Esophagus squamous epithelium (tissue), 5 donors: ENCODE results near the gene DNM3. TPM values are rescaled to one million over a fixed set of nuclear protein-coding genes. Genes with fewer than 3 reads are reported as not detected.

ENCODE experiments used
- DNase-seq: peaks from one replicate; lab custom pipeline; 2025; lab: John Stamatoyannopoulos, UW
- H3K27ac ChIP-seq, 4 donors: fragments of 200-600 bp; sonication (generic); one replicate each; pipeline ENCODE4 v1.5.1; 2016 to 2019; ENCODE audit warnings: mild to moderate bottlenecking in 1 of 4
- H3K27me3 ChIP-seq, 4 donors: fragments of 200-600 bp; sonication (generic); 1 replicate in 3 of 4; 2 replicates in 1 of 4; pipeline versions ENCODE4 v1.5.1 to v1.6.0; 2017 to 2021; ENCODE audit warnings: antibody characterized with exemption in 1 of 4
- H3K36me3 ChIP-seq, 3 donors: fragments of 200-600 bp; sonication (generic); one replicate each; pipeline ENCODE4 v1.5.1; 2016 to 2019
- H3K4me1 ChIP-seq, 3 donors: fragments of 200-600 bp; sonication (generic); one replicate each; pipeline ENCODE4 v1.5.1; 2017 to 2019
- H3K4me3 ChIP-seq, 4 donors: fragments of 200-600 bp; sonication (generic); 1 replicate in 3 of 4; 2 replicates in 1 of 4; pipeline ENCODE4 v1.5.1; 2016 to 2019; ENCODE audit warnings: mild to moderate bottlenecking in 2 of 4, moderate library complexity in 1 of 4
- H3K9me3 ChIP-seq, 3 donors: fragments of 200-600 bp; sonication (generic); one replicate each; pipeline ENCODE4 v1.5.1; 2016 to 2019
- POLR2A ChIP-seq, 4 donors: fragments of 450-650 bp; IDR thresholded peaks; one replicate each; pipeline ENCODE4 v1.6.1; 2017; ENCODE audit warnings: antibody characterized with exemption in 4 of 4, mild to moderate bottlenecking in 4 of 4, moderate library complexity in 3 of 4
- WGBS, 2 donors: methylation state at CpG; one replicate each; pipeline ENCODE4 v1.1.5; 2018; 5-methylcytosine and 5-hydroxymethylcytosine counted together
- intact Hi-C: fragments of 100-400 bp; cut with DNase I; formaldehyde crosslinking; loops from one replicate; pipeline ENCODE4 v1.15.0; 2022
- total RNA-seq, 4 donors: library from RNA; depleted of rRNA; stranded (reverse); fragments of >200 nt; gene quantifications; one replicate each; pipeline ENCODE4 v1.1.0, GENCODE V29; 2016
- TF ChIP-seq, protein P1 (sequence below), 6 experiments: fragments of 450-650 bp in 4 of 6; fragments of 200-600 bp in 2 of 6; sonication (generic) in 2 of 6; IDR thresholded peaks; one replicate each; pipeline ENCODE4 v1.5.1; 2016 to 2019; ENCODE audit warnings: antibody characterized with exemption in 6 of 6, mild to moderate bottlenecking in 4 of 6, moderate library complexity in 4 of 6
- donor health status: DM: yes; HTN: yes; CAD: no.

DNM3 gene
- total RNA-seq, 4 donors from 2014 or later = 0.91 to 3.2 (median 1.8) TPM

DNA sequence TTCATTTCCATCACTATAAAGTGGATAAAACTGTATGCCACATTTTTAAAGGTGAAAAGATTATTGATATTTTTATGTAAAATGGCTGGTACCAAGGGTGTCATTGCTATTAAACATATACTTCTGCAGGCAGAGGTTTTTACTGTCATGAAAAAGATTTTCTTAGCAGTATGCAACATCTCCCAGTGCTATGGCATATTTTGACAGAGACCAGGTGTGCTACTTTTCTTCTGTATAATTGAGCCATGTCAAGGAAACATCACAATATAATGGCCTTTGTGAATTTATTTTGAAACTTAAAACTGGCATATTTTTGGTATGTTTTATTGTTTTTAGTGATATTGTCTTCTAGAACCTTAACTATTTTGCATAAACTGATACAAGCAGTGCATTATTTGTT, 362.6 kb downstream of the DNM3 start:
- no peak for TF ChIP-seq POLR2A (IDR thresholded peaks at IDR 0.05)
- TF ChIP-seq, protein P1, sequence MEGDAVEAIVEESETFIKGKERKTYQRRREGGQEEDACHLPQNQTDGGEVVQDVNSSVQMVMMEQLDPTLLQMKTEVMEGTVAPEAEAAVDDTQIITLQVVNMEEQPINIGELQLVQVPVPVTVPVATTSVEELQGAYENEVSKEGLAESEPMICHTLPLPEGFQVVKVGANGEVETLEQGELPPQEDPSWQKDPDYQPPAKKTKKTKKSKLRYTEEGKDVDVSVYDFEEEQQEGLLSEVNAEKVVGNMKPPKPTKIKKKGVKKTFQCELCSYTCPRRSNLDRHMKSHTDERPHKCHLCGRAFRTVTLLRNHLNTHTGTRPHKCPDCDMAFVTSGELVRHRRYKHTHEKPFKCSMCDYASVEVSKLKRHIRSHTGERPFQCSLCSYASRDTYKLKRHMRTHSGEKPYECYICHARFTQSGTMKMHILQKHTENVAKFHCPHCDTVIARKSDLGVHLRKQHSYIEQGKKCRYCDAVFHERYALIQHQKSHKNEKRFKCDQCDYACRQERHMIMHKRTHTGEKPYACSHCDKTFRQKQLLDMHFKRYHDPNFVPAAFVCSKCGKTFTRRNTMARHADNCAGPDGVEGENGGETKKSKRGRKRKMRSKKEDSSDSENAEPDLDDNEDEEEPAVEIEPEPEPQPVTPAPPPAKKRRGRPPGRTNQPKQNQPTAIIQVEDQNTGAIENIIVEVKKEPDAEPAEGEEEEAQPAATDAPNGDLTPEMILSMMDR (IDR thresholded peaks at IDR 0.05) = no peak
- intact Hi-C loops = no loop called here
- DNase-seq = no peak
- H3K4me3 ChIP-seq = no peak overlapping the region
- H3K27me3 ChIP-seq = no peaks in the 10 kb centered on the region
- no peaks in the 10 kb centered on the region for H3K36me3 ChIP-seq
- no peak overlapping the region for H3K27ac ChIP-seq
- no peaks in the 10 kb centered on the region for H3K4me1 ChIP-seq
- peaks cover 0 to 8% (median 0%) of the 10 kb centered on the region in 3 donors for H3K9me3 ChIP-seq

DNA sequence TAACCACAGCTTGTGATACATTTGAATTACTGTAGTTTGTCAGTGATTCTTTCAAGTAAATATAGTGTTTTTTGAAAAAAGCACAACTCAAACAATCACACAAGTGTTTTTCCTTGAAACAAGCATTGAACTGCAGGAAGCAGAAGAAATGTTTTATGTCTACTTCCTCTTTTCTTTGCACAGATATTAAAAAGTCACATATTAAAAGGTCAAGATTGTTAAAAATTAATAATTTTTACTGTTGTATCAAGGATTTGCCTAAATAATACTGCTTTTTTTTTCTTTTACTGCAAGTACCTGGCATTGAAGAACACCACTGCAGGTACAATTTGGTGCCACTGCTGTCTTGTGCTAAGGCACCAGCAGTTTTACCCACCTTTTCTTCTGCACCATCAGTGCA, 365.0 kb downstream of the DNM3 start:
- Histone ChIP-seq H3K27ac (no peak overlapping the region), H3K4me1 (no peaks in the 10 kb centered on the region), H3K36me3 (no peaks in the 10 kb centered on the region), H3K9me3 (no peaks in the 10 kb centered on the region), H3K27me3 (no peaks in the 10 kb centered on the region), H3K4me3 (no peak overlapping the region)
- no peak for TF ChIP-seq POLR2A (IDR thresholded peaks at IDR 0.05)
- TF ChIP-seq, protein P1 (IDR thresholded peaks at IDR 0.05) = no peak
- intact Hi-C loops = no loop called here
- no peak for DNase-seq

DNA sequence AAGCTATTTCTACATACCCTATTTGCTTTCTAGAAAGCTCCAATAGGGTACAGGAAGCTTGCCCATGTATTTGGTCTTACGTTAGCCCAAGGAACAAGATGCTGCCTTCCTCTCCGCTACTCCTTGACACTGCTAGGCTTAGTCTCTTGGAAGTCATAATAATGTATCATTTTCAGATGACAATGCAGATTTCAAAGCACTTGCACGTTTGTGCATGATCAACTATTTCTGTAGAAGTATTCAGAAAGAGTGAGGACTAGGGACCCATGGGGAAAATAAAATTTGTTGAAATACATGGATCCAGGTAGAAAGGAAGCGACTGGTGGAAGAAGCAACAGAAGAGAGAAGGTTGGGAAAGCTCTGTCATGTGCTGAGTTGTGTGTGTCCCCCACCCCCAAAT, 367.3 kb downstream of the DNM3 start:
- no peak for DNase-seq
- no peak overlapping the region for H3K4me3 ChIP-seq
- no peaks in the 10 kb centered on the region for H3K9me3 ChIP-seq
- no peak overlapping the region for H3K27ac ChIP-seq
- H3K36me3 ChIP-seq = no peaks in the 10 kb centered on the region
- intact Hi-C loops = no loop called here
- no peak for TF ChIP-seq POLR2A (IDR thresholded peaks at IDR 0.05)
- TF ChIP-seq, protein P1 (IDR thresholded peaks at IDR 0.05) = no peak
- H3K4me1 ChIP-seq = no peaks in the 10 kb centered on the region
- no peaks in the 10 kb centered on the region for H3K27me3 ChIP-seq
- 85 to 88% methylated on average over 4 of the region's 4 CpGs for WGBS, 2 donors

DNA sequence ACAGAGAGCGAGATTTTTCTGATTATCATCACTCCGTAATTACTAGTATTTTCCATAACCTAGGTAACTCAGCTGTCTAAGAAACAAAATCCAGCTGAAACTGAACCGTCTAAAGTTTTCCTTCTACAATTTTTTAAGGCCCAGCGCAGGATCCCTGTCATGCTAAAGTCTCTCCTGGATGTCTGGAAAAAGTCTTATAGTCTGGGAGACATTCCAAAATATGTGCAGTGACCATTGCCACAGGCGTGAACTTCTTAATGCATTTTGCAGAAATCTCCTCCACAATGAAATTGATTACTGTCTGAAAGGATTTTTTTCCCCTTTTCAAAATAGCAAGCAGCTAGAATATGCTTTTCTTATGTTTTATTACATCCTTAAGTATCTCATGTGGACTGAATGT, 369.9 kb downstream of the DNM3 start:
- intact Hi-C loops = no loop called here
- Histone ChIP-seq H3K4me1 (no peaks in the 10 kb centered on the region), H3K4me3 (no peak overlapping the region), H3K27me3 (no peaks in the 10 kb centered on the region), H3K27ac (no peak overlapping the region), H3K36me3 (no peaks in the 10 kb centered on the region), H3K9me3 (no peaks in the 10 kb centered on the region)
- TF ChIP-seq, protein P1 (IDR thresholded peaks at IDR 0.05) = no peak
- TF ChIP-seq POLR2A (IDR thresholded peaks at IDR 0.05) = no peak
- no peak for DNase-seq
- 86 to 87% methylated on average over 5 of the region's 5 CpGs for WGBS, 2 donors

DNA sequence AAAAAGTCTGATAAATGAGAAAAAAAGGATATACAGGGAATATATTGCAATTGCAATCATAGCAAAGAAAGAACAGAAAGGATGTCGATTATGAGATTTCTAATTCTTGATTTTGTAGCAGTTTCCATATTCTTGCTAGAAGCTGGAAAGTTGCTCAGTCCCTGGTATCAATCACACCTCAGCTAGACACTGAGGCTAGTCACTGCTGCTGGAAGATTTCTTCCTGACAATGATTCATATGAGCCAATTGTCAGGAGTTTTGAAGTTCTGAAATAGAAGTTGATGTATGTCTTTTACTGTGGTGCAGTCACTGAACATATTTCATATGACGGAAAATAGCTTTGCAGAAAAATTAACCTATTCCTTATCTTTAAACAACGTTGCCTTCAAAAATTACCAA, 370.8 kb downstream of the DNM3 start:
- intact Hi-C loops = no loop called here
- TF ChIP-seq, protein P1 (IDR thresholded peaks at IDR 0.05) = no peak
- no peak for TF ChIP-seq POLR2A (IDR thresholded peaks at IDR 0.05)
- Histone ChIP-seq H3K27me3 (no peaks in the 10 kb centered on the region), H3K36me3 (no peaks in the 10 kb centered on the region), H3K9me3 (no peaks in the 10 kb centered on the region), H3K4me3 (no peak overlapping the region), H3K4me1 (no peaks in the 10 kb centered on the region), H3K27ac (no peak overlapping the region)
- no peak for DNase-seq
- WGBS, 2 donors = 73 to 85% methylated on average over 3 of the region's 3 CpGs
